DMS114 treated with DMSO at 0.1 percent for 48 hours (cell line): ENCODE measurements around the gene FNDC11.

Source experiments
- DNase-seq: peaks from one replicate; lab custom pipeline; 2025; ENCODE audit not compliant: unreplicated experiment; lab: John Stamatoyannopoulos, UW

Gene FNDC11

DNA sequence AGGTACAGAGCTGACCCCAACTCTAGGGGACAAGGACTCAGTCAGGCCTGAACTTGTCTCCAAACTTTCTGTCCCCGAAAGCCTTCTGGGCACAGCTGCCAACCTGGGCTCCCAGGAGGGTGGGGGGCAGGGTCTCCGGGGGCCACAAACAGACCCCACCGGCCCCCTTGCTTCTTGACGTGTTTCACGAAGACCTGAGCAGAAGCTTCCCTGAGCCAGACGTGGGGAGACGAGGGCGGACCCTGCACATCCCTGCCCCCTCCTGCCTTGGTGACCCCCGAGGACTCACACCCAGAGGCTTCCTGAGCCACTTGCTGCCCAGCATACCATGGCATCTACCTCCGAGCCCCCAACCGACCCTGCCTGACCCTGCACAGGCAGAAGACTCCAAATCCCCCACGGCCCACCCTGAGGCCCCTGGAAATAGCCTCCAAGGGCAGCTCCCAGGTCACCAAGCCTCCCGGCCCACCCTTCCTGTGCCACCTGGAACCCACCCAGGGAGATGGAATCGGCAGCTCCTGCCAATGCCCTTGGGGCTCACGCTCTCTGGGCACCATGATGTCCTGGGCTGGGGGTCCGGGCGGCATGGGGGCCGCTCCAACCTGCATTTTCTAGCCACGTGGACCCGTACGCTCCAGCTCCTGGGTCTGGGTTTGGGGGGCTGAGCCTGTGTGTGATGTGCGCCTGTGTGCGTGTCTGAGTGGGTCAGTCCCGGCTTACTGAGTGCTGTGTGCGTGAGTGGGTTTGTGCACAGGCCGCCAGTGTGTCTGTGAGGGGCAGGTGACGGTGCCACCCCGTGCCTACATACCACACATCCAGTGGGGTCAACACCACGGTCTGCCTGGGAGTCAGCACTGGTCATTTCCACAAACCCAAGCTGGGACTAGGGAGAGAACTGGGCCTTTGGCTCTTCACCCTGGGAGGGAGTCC, 14.3 kb upstream of the FNDC11 start:
- DNase-seq, result no peak

DNA sequence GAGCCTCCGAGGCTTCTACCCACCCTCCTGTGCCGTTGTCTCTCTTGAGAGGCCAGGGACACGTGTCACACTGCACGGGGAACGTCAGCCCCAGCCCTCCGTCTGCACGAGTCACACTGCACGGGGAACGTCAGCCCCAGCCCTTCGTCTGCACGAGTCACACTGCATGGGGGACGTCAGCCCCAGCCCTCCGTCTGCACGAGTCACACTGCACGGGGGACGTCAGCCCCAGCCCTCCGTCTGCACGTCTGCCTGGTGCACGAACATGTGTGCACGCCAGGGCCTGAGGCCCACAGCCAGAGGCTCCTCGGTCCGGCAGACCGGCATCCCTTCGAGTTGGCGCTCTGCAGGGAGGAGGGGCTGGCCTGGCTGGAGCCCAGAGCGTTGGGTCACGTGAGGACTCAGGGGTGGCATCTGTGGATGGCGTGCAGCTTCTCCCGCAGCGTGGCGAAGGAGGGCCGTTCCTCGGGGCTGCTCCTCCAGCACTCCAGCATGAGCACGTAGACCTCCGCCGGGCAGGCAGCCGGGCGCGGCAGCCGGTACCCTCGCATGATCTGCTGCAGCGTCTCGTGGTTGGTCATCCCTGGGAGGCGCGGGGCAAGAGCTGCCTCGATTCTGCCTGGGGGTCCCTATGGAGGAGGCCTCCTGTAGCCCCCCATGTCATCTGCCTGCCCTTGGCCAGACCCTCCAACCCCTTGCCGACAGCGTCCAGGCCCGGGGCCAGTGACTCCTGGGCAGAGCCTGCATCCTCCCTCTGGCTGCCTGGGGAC, 13.4 kb upstream of the FNDC11 start:
- no peak for DNase-seq

DNA sequence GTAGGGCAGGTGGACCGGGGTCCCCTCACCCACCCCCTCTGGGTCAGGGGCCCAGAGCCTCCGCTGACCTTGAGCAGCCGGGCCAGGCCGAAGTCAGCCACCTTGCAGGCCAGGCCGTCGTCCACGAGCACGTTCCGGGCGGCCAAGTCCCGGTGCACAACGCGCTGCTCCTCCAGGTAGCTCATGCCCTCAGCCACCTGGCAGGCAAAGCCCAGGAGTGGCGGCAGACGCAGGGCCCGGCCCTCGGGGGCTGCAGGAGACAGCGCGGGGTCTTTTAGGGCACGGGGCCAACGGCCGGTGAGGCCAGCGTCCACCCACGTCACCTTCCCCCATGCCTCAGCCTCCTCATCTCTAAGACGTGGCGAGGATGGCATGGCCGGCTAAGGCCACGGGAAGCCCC, 12.6 kb upstream of the FNDC11 start:
- no peak for DNase-seq

DNA sequence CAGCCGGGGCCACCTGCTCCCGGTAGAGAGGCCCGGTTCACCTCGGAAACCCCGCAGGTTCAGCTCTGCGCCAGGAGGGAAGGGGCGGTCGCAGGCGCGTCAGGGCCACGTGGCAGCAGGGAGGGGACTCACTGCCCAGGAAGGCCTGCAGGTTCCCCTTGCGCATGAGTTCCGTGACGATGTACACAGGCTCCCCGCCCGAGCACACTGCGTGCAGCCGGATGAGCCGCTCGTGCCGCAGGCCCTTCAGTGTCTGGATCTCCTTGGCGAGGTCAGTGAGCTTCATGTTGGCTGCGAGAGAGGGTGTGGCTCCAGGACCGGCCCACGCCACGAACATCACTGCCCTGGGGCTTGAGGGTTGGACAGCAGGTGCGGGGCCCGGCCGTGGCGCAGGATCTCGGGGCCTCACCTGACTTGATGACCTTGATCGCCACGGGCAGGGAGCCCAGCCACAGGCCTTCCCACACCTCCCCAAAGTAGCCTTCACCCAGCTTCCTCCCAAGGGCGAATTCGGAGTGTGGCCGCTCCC, 11.9 kb upstream of the FNDC11 start:
- DNase-seq, result no peak

DNA sequence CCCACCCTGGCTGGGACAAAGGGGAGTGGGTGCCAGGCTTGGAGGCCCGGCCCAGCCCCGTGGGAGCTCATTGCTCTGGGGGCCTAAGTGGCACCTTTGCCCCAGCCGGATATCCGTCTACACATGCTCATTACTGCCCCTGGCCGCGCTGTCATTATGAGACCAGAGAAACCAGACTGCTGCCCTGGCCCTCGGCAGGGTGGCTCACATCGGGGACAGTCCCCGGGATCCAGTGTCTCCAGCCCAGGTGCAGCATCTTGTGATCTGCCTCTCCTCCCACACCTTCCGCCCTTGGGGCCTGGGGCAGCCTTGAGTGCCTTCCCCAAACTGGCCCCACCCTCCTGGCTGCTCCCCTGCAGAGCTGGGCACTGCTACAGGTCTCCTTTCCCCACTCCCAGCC, 11.3 kb upstream of the FNDC11 start:
- DNase-seq, result no peak

DNA sequence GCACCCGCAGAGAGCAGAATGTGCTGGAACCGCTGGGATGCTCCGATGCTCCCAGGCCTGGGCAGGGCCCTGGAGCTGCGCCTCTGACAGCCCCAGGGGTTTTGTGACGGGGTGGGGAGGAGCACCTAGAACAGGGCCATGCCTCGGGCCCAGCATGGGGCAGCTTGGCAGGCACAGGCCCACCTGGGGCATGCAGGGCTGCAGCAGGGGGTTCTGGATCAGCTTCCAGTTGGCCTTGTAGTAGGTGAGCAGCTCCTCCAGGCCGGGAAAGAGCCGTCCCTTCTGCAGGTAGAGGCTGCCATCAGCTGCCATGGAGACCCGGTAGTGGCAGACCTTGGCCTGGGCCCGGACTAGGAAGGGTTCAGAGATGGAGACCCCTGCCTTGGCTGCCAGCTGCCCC, 10.8 kb upstream of the FNDC11 start:
- no peak for DNase-seq

DNA sequence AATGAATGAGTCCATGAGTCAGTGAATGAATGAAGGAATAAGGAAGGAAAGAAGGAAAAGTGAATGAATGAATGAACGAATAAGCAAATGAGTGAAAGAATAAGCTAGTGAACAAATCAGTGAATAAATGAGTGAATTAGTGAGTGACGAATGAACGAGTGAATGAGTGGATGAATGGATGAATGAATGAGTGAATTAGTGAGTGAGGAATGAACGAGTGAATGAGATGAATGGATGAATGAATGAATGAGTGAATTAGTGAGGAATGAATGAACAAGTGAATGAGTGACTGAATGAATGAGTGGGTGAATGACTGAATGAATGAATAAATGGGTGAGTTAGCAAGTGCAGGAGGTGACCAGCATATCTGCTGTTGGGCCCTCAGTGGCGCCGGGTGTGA, 10.2 kb upstream of the FNDC11 start:
- DNase-seq, result no peak

DNA sequence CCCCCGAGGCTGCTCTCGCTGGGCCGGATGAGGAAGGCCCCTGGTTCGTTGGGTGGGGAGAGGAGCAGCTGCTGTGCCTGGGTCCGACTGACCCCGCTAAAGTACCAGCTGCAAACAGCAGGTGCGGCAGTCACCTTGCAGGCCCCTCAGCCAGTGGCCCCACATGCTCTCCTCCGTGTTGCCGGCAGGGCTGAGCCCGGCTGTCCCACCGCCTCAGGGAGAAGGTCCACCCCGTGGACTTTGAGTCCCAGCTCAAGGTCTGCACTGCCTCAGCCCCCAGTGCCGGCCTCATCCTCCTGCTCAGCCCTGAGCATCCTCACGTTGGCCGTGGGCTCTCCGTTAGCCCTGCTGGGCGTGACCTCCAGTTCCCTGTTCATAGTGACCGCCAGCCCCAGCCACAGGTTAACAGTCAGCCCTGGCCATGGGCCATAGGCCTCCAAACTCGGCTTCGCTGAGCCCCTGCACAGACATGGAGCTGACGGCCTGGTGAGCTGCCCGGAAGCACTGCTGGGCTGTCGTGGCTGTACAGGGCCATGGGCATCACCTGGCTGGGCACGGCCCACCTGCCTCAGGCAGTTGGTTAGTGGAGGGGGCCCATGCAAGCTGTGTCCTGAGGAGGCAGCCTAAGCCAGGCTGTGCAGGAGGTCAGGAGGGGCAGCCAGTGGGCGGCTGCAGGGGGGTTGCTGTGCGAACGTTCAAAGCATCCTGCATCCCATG, 9.6 kb upstream of the FNDC11 start:
- no peak for DNase-seq

DNA sequence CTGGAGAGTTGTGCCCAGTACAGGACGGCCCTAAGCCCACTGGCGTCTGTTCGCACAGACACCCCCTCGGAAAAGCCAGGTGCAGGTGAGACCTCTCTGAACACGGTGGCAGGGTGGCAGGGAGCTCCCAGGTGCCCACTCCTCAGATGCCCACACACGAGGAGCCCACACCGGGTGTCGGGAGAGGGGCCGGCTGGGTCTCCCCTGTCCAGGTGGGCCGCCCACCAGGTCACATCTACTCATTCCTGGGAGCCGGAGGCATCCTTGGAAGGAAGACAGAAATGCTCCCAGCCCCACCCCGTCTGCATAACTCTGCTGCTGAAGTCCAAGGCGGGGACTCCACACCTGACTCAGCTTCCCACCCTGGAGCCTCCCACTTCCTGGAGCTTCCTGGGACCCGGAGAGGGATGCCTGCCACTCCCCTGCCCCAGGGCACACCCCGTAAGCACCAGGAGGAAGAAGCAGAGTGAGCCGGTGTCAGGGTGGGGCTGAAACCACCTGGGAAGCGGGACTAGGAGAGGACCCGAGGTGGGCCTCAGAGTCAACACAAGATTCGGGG, 8.9 kb upstream of the FNDC11 start:
- no peak for DNase-seq

DNA sequence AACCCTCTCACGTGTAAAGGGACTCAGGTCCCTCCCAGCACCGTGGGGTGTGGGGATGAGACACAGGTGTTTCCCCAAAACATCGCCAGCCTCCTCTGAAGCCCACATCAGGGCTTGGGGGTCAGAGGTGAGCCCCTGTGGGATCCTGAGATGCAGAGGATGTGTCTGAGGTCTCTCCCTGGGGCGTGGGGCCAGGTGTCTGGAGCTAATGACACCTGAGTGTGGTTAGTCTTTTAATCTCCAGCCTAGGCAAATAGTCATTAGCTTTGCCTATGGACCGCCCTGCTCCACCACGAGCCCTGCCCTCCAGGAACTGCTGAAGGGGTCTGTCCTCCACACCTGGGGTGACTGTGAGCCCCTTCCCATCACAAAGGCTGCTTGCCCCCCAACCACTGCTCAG, 8.1 kb upstream of the FNDC11 start:
- no peak for DNase-seq

DNA sequence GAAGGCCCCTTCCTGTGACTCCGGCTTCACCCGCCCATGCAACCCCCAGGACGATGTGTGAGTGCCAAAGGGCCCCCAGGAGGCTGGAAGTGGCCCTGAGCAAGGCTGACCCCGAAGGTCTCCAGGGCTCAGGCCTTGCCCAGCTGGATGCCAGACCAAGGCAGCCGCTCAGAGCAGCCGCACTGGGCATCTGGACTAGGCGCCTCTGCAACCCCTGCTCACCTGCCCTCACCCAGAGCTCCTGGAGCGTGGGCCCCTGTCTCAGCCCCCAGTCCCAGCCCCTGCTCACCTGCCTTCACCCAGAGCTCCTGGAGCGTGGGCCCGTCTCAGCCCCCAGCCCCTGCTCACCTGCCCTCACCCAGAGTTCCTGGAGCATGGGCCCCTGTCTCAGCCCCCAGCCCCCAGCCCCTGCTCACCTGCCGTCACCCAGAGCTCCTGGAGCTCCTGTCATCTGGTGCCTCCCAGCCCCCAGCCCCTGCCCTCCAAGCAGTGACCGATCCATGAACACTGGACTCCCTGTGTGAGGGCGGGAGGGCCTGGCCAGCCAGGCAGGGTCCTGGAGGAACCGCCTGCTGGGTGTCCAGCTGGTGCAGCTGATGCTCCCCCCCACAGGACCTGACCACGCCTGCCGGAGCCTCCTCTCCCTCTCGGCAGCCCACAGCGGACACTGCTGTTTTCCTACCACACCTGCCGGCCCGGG, 7.6 kb upstream of the FNDC11 start:
- DNase-seq, result no peak

DNA sequence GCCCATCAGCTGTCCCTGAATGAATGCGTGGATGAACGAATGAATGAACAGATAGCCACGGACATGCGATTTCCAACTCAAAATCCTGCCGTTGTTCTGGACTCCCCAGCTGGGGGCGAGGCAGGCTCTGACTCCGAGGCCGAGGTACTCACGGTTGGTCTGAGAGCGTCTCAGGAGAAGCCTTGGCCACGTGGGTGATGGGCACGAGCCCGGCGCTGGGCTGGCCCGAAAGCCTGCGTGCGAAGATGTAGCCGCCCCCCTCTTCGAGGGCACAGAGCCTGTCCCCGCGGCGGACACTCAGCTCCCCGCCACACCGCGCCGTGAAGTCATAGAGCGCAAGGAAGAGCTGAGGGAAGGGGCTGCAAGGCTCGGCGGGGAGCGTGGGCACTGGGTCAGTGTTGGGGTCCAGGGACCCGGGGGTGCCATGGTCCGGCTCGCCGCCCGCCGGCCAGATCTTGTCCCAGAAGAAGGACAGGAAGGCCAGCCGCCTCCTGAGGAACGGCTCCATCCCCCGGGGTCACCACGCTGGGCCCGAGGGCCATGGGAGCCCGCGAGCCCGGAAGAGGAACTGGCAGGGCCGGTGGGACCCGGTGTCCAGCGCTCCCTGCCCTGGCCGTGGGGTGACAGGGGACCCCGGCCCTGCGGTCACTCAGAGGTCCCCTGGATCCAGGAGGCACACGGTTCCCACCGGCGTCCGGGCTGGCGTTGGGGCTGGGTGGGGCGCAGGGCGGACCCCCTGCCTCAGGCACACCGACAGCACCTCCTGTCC, 6.8 kb upstream of the FNDC11 start:
- no peak for DNase-seq

DNA sequence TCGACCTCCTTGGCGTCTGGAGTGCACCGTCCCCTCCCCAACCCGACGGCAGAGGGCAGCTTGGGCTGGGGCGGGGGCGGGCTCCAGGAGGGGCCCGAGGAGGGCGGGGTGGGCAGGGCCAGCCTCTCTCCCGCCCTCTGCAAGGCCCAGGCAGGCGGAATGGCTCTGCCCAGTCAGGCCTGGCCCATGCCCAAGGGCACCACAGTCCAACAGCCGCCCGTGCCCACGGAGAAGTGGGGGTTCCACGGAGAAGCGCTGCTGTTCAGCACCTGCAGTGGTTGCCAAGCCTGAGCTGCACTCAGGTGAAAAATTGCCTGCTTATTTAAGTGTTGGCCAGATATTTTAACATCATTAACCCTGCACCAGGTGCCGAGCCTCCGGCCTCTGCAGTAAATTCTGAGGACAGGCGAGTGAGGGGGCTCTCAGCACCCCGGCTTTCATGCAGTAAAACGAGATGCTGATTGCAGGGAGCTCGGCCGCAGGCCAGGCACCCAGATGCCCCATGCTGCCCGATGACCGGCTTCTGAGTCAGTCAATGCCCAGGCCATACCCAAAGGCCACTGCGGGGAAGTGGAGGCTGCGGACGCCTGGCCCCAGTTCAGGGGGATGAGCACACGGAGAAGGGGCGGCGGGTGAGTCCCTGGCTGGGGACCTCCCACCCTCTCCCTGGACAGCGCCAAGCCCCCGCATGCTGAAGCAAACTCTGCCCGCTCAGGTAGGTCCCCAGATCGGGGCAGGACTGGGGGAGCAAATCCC, 6.1 kb upstream of the FNDC11 start, which contains the start of gene SRMS:
TSS of gene SRMS (minus strand) at position 25 of the 756 bp plus-strand sequence. CDS start 286 bp downstream, outside the sequence.
- DNase-seq, result no peak

DNA sequence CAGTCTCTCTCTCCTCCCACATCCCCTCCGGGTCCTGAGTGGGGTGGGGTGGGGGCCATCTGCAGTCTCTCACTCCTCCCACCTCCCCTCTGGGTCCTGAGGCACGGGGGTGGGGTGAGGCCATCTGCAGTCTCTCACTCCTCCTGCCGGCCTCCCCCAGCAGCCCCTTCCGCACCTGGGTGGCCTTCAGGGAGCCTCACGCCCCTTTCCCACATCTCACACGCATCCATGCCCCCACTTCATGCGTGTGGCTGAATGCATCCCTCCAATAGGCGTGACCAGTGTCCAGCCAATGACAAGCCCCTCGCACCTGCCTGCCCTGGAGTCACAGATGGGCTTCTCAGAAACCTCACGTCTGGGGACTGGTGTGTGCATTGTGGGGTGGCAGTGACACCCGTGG, 5.4 kb upstream of the FNDC11 start:
- DNase-seq, result no peak

DNA sequence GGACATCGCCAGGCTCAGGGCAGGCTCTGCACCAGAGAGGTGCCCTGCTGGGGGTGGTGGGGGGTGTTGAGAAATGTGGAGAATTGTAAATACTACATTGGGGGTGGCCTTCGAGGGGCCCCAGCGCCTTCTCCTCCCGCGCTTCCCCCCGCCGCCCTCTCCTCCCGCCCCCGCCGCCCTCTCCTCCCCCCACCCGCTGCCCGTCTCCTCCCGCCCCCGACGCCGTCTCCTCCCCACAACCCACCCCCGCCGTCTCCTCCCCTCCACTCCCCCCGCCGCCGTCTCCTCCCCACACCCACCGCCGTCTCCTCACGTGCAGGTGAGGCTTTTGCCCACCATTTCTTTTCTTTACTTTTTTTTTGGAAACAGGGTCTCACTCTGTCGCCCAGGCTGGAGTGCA, 4.9 kb upstream of the FNDC11 start:
- DNase-seq, result no peak

DNA sequence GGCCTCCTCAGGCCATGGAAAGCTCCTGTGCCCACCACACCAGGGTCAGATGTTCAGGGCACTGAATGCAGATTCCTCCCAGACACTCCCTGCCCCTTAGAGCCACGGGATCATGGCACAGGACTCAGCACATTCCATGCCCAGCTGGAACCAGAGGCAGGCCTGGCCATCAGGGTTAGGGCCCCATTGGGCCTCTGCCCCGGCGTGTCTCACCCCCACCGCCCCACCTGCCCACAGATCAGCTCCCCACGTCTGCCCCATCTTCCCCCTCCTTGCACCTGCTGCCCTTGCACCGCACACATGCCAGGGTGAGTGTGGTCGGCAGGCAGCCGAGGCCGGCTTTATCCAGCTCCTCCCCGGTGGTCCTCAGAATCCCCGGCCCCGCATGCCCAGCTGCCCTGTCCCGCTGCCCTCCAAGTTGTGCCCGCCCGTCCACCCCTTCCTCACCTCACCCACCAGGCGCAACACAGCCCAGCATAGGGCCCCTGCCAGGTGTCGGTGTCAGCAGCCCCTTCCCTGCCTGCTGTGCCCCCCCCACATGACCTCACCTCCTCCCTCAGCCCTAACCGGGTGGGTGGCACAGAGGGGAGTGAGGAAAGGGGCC, 4.2 kb upstream of the FNDC11 start:
- no peak for DNase-seq

DNA sequence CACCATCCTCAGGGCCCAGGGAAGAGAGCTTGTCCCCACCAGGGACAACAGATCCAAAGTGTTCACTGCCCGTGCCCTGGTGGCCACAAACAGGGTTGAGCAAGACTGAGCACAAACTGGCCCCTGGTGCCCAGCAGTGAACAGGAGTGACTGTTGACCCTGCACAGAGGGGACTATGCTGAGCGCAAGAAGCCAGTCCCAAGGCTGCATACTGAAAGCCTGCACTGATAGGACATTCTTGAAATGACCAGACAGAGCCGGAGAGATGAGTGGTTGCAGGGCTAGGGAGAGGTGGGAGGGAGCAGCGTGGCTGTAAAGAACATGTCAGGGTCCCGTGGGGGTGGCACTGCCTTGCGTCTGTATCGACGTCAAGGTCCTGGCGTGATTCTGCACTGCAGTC, 2.9 kb upstream of the FNDC11 start:
- no peak for DNase-seq

DNA sequence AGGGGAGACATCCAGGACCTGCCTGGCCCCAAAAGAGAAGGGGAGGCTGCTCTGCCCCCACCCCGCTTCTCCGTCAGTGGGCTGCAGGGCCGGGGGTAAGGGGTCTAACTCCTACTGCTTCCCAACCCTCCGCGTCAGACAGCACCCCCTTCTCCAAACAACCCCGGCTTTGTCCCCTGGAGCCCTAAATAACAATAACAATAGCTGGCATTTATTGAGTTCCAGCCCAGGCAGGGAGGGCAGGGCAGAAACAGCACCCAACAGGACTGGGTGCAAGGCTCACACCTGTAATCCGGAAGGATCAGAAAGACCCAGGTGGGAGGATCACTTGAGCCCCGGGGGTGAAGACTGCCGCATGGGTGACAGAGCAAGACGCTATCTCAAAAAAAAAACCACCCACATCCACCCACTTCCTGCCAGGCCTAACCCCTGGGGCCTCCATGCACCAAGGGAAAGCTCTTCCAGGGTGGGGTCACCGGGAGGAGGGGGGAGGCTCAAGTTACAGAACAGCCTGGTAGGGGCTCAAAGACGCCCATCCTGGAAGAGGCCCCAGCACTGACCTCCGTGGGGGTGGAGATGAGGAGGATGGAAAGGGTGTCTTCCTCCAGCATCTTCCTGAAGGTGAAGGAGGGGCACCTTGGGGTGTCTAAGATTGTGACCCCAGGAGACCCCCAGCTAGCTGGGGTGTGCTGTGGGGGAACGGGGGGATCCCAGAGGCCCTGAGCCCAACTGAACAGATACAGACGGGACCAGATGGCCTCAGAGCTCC, 1.3 kb upstream of the FNDC11 start:
- no peak for DNase-seq
